ENCODE results near the gene IRF3.

The IRF3 gene

GRCh38 chr19:49687150-49687549, 21.5 kb upstream of the IRF3 start:
- DNase-seq (ENCODE audit: low spot score) = no peak

GRCh38 chr19:49686503-49687088, 20.9 kb upstream of the IRF3 start:
- no peak for DNase-seq (ENCODE audit: low spot score)

DNA sequence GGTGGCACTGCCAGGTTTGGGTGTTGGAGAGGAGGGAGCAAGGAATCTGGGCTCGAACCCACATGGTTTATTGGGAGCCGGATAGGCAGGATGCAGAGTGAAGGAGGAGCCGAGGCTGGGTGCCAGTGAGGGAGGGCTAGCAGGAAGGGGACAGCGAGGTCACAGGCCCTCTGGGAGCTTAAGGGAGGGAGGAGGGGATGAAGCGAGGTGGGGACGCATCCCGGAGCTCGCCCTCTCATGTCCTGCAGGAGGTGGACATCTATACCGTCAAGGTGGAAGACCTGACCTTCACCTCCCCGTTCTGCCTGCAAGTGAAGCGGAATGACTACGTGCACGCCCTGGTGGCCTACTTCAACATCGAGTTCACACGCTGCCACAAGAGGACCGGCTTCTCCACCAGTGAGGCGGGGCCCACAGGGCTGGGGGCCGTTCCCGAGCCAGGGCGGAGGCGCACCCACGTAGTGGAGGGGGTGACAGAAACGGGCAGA, 20.2 kb upstream of the IRF3 start:
- no peak for DNase-seq (ENCODE audit: low spot score)

DNA sequence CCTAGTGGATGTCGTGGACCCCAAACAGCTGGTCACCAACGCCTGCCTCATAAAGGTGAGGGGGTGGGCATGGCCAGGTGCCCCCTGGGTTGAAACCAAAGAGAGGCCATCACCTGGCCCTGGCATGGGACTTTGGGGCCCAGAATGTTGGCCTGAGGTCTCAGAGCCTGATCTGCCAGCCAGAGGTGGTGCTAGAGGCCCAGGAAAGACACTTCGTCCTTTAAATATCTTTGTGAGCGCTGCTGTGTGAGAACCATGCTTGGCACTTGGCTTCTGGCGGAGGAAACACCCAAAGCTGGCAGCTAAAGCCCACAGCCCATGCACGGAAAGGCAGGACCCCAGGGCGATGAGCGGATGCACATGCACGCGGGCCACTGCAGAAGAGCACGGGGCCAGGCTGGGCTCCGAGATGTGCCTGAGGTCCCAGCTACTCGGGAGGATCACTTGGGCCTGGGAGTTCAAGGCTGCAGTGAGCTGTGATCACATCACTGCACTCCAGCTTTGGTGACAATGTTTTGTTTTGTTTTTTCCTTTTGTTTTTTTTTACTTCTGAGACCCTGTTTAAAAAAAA, 19.4 kb upstream of the IRF3 start:
- no peak for DNase-seq (ENCODE audit: low spot score)

GRCh38 chr19:49684251-49684982, 18.8 kb upstream of the IRF3 start:
- no peak for DNase-seq (ENCODE audit: low spot score)

GRCh38 chr19:49683814-49684250, 18.2 kb upstream of the IRF3 start:
- no peak for DNase-seq (ENCODE audit: low spot score)

DNA sequence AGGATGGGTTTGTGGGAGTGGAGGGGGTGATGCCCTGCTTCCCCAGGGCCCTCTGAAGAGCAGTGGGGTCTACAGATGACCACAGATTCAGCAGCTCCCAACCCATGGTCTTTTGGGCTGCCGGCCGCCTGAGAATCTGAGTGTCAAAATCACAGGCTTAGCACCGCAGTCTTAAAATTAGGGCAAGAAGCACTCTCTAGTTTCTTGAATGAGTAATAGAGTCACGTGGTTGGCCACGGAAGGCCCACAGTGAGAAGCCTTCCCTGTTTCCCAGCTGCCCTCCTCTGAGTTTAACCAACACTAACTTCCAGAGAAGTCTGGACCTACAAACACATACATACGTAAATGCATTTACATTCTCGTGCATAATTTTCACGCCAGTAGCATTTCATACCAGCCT, 16.6 kb upstream of the IRF3 start:
- DNase-seq (ENCODE audit: low spot score) = no peak

GRCh38 chr19:49681830-49682229, 16.2 kb upstream of the IRF3 start:
- DNase-seq (ENCODE audit: low spot score) = no peak

- DNase-seq (ENCODE audit: low spot score) = peak; percentile 83
These were observed 15.0 kb upstream of the IRF3 start for GRCh38 chr19:49680421-49681351.

- no peak for DNase-seq (ENCODE audit: low spot score)
These were observed 14.2 kb upstream of the IRF3 start for GRCh38 chr19:49679771-49680413.

DNA sequence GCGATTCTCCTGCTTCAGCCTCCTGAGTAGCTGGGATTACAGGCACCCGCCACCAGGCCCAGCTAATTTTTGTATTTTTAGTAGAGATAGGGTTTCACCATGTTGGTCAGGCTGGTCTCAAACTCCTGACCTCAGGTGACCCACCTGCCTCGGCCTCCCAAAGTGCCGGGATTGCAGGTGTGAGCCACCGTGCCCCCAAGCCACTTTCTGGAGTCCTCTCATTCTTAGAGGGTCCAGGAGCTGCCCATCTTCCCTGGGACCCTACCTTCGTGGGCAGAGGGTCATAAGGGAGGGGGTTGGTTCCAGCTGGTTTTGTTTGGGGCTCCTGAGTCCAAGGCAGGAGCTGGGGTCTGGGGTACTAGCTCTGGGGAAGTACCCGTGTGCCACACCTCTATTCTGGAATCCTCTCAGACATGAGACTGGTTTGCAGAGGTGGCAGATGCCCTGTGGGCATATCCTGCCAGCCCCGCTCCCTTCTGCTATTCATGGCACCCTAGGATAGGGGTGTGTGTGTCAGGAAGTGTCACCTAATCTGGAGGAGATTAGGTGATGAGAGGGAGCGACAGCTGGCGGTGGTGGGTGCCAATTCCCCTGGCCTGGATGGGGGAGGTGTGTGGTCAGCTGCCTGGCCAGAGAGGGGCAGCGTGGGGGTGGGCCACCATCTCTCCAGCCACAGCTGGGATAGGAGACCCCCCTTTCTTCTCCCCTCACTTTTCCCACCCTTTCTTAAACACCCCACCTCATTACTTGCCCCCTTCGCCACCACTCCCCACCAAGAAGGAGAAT, 13.5 kb upstream of the IRF3 start:
- DNase-seq (ENCODE audit: low spot score) = no peak

GRCh38 chr19:49677901-49678674, 12.4 kb upstream of the IRF3 start:
- DNase-seq (ENCODE audit: low spot score) = no peak

GRCh38 chr19:49677231-49677900, 11.7 kb upstream of the IRF3 start, which contains the start of gene PRMT1:
TSS of gene PRMT1 (plus strand) at chr19:49677271. CDS start at chr19:49677281, 10 bp downstream.
- DNase-seq (ENCODE audit: low spot score) = no peak

DNA sequence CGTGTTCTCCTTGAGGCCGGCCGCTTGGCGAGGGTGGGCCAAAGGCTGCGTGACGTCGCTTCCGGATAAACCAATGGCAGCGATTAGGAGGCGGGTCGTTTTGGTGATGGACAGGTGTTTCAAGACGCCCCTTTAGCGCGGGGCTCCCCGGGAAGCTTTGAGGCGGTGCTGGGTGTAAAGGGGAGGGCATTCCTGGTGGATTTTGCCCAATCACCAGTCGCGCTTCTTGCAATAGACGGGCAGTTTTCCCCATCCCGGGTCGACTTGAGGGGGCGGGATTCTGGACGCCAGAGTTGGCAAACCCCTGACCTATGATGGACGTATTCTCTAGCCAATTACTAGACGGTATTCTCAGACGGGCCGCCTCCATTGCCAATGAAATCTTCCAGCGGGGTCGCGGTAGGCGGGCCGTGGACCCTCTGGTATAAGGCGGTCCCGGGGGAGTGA, 11.2 kb upstream of the IRF3 start:
- DNase-seq (ENCODE audit: low spot score) = peak; percentile 100

GRCh38 chr19:49676136-49676783, 10.6 kb upstream of the IRF3 start:
- DNase-seq (ENCODE audit: low spot score) = no peak

DNA sequence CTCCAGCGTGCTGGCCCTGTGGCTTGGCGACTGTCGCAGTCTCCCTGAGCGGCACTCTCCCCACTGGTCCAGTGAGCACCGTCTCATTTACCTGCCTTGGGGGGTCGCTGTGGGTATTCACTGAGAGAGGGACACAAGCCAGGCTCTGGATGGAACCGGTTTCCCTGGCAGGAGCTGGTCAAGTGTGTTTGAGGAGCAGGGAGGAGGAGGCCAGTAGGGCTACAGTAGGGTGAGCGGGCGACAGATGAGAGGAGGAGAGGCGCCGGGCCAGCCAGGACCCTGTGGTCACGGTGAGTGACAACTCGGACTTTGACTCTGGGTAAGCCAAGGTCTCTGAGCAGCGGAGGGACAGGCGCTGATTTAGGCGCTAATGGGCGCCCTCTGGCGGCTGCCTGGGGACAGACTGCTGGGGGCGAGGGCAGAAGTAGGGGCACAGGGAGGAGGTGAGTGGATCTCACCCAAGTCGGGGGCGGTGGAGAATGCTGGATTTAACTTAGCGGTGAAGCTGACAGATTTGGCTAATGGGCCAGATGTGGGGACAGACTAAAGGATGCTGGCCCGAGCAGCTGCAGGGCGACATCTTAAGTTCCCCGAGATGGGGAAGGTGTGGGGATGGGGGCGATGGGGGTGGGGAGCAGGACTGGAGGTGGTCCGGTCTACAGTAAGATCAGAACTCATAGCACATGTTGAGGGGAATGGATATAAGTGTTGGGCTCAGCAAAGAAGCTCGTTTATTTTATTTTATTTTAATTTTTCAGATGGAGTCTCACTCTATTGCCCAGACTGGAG, 6.7 kb upstream of the IRF3 start:
- DNase-seq (ENCODE audit: low spot score) = no peak

DNA sequence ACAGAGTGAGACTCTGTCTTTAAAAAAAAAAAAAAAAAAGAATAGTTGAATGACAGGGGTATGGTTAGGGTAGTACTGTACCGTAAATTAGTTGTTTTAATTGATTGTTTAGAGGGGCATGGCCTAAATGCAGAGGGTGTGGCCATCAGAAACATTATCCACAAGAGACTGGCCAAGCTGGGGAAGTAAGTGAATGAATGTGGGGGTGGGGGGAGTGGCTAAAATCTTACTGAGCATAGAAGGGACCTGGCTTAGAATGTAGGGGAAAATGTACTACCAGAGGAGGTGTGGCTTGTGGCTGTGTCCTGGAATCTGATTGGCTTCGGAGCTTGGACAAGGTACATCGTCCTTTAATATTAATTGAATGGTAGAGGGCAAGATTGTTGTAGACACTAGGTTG, 3.9 kb upstream of the IRF3 start:
- DNase-seq (ENCODE audit: low spot score) = no peak

DNA sequence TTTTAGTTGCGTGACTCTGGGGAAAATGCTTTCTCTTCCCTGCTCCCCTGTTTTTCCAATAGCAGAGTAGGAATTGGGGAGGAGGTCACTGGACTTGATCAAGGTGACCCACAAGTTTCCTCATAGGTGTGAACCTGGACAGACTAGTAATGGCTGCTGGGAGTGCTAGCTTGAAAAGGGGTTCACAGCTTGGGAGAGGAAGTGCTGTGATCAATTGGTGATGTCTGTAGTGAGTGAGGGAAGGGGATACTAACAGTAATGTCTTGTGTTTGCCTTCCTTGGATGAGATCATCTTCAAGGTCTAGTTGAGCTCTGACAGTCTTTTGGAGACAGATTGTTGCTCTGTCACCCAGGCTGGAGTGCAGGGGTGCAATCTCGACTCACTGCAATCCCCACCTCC, 1.8 kb upstream of the IRF3 start:
- DNase-seq (ENCODE audit: low spot score) = no peak

All from putamen (tissue), 1 donor.